T-helper 22 cell (primary cell): ENCODE measurements around the gene HIP1.
"Not testable (repeated sequence)": the region's sequence is repeated elsewhere in the genome, so short reads cannot be mapped to it uniquely, and the experiment has no call there.

ENCODE experiments used
- DNase-seq: peaks from one replicate; pipeline ENCODE4 v3.0.0-alpha.2; 2020; ENCODE audit warnings: low read depth

HIP1 gene

DNA sequence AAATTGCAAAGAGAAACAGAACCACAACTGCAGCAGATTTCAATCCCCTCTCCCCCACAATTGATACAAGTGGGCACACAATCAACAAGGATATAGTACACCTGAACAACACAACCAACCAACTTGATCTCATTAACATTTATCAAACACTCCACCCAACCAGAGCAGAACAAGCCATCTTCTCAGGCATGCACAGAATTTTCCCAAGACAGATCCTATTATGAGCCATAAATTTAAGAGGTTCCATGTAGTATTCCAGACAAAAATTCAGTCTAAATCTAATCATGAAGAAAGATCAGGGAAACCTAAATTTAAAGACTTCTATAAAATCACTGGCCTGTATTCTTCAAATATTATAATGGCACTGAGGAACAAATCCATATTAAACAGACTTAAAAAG lies 217.0 kb downstream of the HIP1 start:
- DNase-seq: not testable (repeated sequence)

DNA sequence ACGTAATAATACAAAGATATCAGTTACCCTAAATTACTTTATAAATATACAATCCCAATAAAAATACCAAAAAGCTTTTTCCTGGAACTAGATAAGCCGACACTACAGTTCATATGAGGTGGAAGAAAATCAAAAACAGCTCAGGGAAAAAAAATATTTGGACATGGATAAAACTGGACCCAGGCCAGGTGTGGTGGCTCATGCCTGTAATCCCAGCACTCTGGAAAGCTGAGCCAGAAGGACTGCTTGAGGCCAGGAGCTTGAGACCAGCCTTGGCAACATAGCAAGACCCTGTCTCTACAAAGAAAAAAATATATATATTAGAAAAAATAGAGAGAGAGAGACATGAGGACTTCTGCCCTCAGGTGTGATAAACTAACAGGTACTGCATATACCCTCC lies 219.9 kb downstream of the HIP1 start:
- DNase-seq: not testable (repeated sequence)

DNA sequence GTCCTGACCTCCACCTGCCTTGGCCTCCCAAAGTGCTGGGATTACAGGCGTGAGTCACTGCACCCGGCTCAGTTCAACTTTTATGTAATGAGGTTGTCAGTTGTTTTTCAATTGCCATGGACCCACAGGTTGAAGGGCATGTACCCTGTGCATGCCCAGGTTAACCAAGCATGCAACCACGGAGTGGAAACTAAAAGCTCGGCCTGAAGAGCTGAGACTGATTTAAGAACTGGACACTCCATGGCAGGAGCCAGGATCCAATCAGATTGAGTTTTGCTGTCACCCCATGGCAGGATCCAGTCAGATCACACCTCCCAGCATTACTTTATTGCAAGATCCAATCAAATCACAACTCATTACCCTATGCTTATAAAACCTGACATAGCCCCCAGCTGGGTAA lies 229.7 kb downstream of the HIP1 start:
- DNase-seq: not testable (repeated sequence)

DNA sequence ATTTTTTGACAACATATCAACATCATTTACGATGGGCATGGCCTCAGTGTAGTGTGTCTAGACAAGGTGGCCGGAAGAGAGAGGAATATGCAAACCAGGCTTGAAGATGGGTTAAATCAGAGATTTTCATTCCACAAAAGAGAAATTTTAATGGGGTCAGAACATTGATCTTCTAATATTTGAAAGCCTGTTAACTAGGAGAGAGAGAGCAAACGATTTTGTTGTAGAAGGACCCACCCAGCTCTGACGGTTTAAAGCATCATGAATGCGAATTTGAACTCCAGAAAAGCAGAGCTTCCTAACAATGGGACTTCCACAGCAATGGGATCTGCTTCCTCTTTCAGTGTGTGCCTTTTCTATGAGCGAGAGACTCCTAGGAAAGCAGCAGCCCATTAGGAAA lies 246.7 kb downstream of the HIP1 start, which contains the start of gene SPDYE5:
Gene SPDYE5, plus strand, starts transcription at position 301 of the 400 bp plus-strand sequence. CDS start 1,728 bp downstream, outside the sequence.
- not testable (repeated sequence) for DNase-seq

DNA sequence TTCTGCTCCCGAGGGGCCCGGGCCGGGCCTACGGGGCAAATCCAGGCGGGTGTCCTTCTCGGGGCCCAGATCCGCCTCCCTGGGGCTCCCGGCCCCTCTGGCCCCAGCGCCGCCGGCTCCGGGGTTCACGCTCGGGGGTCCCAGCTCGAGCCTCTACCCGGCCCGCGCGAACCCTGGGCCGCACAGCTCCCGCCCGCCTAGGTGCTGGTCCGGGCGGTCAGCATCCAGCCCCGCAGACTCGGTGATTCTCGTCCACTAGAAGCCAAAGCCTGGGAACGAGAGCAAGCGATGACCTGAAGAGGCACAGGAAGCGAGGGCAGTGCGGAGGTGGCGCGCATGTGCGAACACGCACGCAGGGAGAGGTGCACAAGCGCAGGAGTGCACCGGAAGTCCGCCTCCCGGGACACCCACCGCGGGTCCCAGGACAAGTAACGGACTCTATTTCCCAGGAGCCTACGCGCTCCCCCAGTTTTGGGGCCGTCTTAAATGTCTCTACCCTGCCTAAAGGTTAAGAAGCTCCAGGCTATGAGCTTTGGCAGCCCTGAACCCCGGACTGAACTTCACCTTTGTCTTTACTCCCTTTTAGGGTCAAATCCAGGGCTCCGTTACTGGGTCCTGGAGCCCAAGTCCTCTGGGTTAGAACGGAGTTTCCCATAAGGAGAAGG lies 252.6 kb downstream of the HIP1 start, which contains the start of gene POM121C:
Gene POM121C, minus strand, starts transcription at position 321 of the 665 bp plus-strand sequence. CDS start 44,803 bp downstream, outside the sequence.
- DNase-seq: peak; percentile 76

DNA sequence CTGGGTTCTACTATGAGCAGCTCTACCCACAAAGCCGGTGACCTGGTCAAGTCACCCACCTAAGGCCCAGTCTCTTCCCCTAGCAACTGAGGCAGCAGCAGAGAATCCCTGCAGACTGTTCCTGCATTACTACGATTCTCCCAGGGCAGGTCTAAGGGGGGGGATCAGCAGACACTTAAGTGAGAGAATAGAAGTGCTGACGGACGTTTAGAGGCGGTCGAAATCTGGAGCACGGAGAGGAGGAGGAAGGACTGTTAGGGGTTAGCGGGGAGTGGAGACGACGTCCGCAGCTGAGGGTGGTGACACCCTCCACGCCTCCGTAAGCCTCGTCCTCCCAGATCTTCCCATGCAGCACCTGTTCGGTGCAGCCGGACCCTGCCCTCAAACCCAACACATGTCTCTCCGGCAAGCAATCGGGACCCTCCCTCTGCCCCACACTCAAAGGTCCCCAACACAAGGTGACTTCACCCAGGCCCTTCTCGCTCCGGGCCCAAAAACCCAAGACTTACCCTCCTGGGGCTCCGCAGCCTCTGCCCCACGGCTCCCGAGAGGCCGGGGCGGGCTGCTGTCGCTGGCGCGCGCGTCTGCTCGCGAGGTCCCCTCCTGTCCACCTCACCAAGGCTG lies 253.3 kb downstream of the HIP1 start:
- DNase-seq: not testable (repeated sequence)
